OCI-LY1 (cell line): Measurements from ENCODE around the gene RAD51B.

Experiments
- H2AFZ ChIP-seq: fragments of 200-600 bp; sonication (generic), shearing (Covaris generic); 2 replicates; pipeline ENCODE4 v1.6.0; 2014; ENCODE audit warnings: antibody characterized with exemption, mild to moderate bottlenecking, low read length
- H3F3A ChIP-seq: fragments of 200-600 bp; sonication (generic), shearing (Covaris generic); 2 replicates; pipeline ENCODE4 v1.6.0; 2014; ENCODE audit warnings: mild to moderate bottlenecking, antibody characterized with exemption, low read length, moderate library complexity; ENCODE audit not compliant: insufficient read depth
- H3K27ac ChIP-seq: fragments of 200-600 bp; sonication (generic); 2 replicates; pipeline ENCODE4 v1.5.1; 2014; ENCODE audit warnings: low read length, mixed run types, mild to moderate bottlenecking, low read depth; ENCODE audit not compliant: poor library complexity, severe bottlenecking
- H3K27me3 ChIP-seq: fragments of 200-600 bp; sonication (generic); 2 replicates; pipeline ENCODE4 v1.6.0; 2014; ENCODE audit warnings: antibody characterized with exemption, mild to moderate bottlenecking, low read length, moderate library complexity; ENCODE audit not compliant: insufficient read depth
- H3K36me3 ChIP-seq: fragments of 200-600 bp; sonication (generic); 2 replicates; pipeline ENCODE4 v1.6.1; 2014; ENCODE audit warnings: mild to moderate bottlenecking, antibody characterized with exemption, low read length, moderate library complexity, mixed read lengths; ENCODE audit not compliant: insufficient read depth
- H3K4me1 ChIP-seq: fragments of 200-600 bp; sonication (generic); 2 replicates; pipeline ENCODE4 v1.5.1; 2014; ENCODE audit warnings: mild to moderate bottlenecking, low read length, moderate library complexity; ENCODE audit not compliant: insufficient read depth, severe bottlenecking
- H3K4me2 ChIP-seq: fragments of 200-600 bp; sonication (generic), shearing (Covaris generic); 2 replicates; pipeline ENCODE4 v1.6.1; 2014; ENCODE audit warnings: low read length
- H3K4me3 ChIP-seq: fragments of 200-600 bp; sonication (generic); 2 replicates; pipeline ENCODE4 v1.5.1; 2014; ENCODE audit warnings: low read length, low read depth, mild to moderate bottlenecking, mixed read lengths; ENCODE audit not compliant: poor library complexity, severe bottlenecking
- H3K79me2 ChIP-seq: fragments of 200-600 bp; shearing (Covaris generic); 2 replicates; pipeline ENCODE4 v1.6.1; 2016; ENCODE audit warnings: mixed run types, low read length, mixed read lengths; ENCODE audit not compliant: insufficient read depth
- H3K9ac ChIP-seq: fragments of 200-600 bp; sonication (generic), shearing (Covaris generic); 2 replicates; pipeline ENCODE4 v1.6.1; 2014; ENCODE audit warnings: mild to moderate bottlenecking, low read length, mixed read lengths
- H3K9me2 ChIP-seq: fragments of 200-600 bp; sonication (generic), shearing (Covaris generic); 2 replicates; pipeline ENCODE4 v1.6.1; 2014; ENCODE audit warnings: low read depth, mild to moderate bottlenecking, low read length, mixed read lengths
- H3K9me3 ChIP-seq: fragments of 200-600 bp; shearing (Covaris generic); 2 replicates; pipeline ENCODE4 v1.6.1; 2014; ENCODE audit warnings: low read length, mixed read lengths
- H4K20me1 ChIP-seq: fragments of 200-600 bp; sonication (generic), shearing (Covaris generic); 2 replicates; pipeline ENCODE4 v1.6.0; 2016; ENCODE audit warnings: mild to moderate bottlenecking, low read length; ENCODE audit not compliant: insufficient read depth
- CTCF ChIP-seq: fragments of 200-600 bp; sonication (generic), shearing (Covaris generic); IDR thresholded peaks from 2 replicates; pipeline ENCODE4 v1.5.1; 2017; ENCODE audit warnings: mild to moderate bottlenecking, antibody characterized with exemption, low read length, moderate library complexity, mixed read lengths
- EZH2 ChIP-seq: fragments of 200-600 bp; sonication (generic), shearing (Covaris generic); IDR thresholded peaks from 2 replicates; pipeline ENCODE4 v1.8.0; 2017; ENCODE audit warnings: borderline replicate concordance, mixed run types, mild to moderate bottlenecking, antibody characterized with exemption, low read length, moderate library complexity, mixed read lengths

Gene RAD51B

GRCh38 chr14:68756734-68757133, 937.2 kb downstream of the RAD51B start:
- Histone ChIP-seq H2AFZ (no peak overlapping the region), H4K20me1 (no peaks in the 10 kb centered on the region), H3K9me3 (no peaks in the 10 kb centered on the region), H3K4me3 (no peak overlapping the region), H3K79me2 (no peaks in the 10 kb centered on the region), H3K27me3 (no peaks in the 10 kb centered on the region; the same call in 1 of the 2 replicates), H3F3A (no peaks in the 10 kb centered on the region), H3K27ac (no peak overlapping the region), H3K9ac (no peak overlapping the region), H3K4me1 (no peaks in the 10 kb centered on the region), H3K36me3 (no peaks in the 10 kb centered on the region), H3K4me2 (no peak overlapping the region), H3K9me2 (no peaks in the 10 kb centered on the region)
- TF ChIP-seq CTCF (no peak), EZH2 (no peak)

- Histone ChIP-seq H3K9ac (no peak overlapping the region), H3K27ac (no peak overlapping the region), H3K27me3 (no peaks in the 10 kb centered on the region; the same call in 1 of the 2 replicates), H3K36me3 (no peaks in the 10 kb centered on the region), H3K4me3 (no peak overlapping the region), H3K9me2 (no peaks in the 10 kb centered on the region), H3F3A (no peaks in the 10 kb centered on the region), H3K9me3 (no peaks in the 10 kb centered on the region), H3K4me2 (no peak overlapping the region), H3K4me1 (no peaks in the 10 kb centered on the region), H3K79me2 (no peaks in the 10 kb centered on the region), H4K20me1 (no peaks in the 10 kb centered on the region), H2AFZ (no peak overlapping the region)
- TF ChIP-seq CTCF (no peak), EZH2 (no peak)
Measured at GRCh38 chr14:68757618-68758081, 938.1 kb downstream of the RAD51B start.

GRCh38 chr14:68758301-68758700, 938.7 kb downstream of the RAD51B start:
- Histone ChIP-seq H2AFZ (no peak overlapping the region), H3K9ac (no peak overlapping the region), H4K20me1 (no peaks in the 10 kb centered on the region), H3K4me1 (no peaks in the 10 kb centered on the region), H3K4me2 (no peak overlapping the region), H3K36me3 (no peaks in the 10 kb centered on the region), H3K4me3 (no peak overlapping the region), H3K27me3 (peaks cover 2% of the 10 kb centered on the region; the same call in 1 of the 2 replicates), H3K27ac (no peak overlapping the region), H3K79me2 (no peaks in the 10 kb centered on the region), H3F3A (no peaks in the 10 kb centered on the region), H3K9me2 (no peaks in the 10 kb centered on the region), H3K9me3 (no peaks in the 10 kb centered on the region)
- TF ChIP-seq CTCF (no peak), EZH2 (no peak)
